Neural cell (in vitro differentiated cells): ENCODE data around the gene CDRT4. TPM values are rescaled to one million over a fixed set of nuclear protein-coding genes. Genes with fewer than 3 reads are reported as not detected.

Experiments used
- H2AFZ ChIP-seq: fragments of 200-600, 300-800 bp; sonication (generic), shearing (Covaris generic); 2 replicates; pipeline ENCODE4 v1.6.0; 2014; ENCODE audit warnings: low read depth, mild to moderate bottlenecking, antibody characterized with exemption, low read length, moderate library complexity
- H3F3A ChIP-seq: fragments of 200-600 bp; shearing (Covaris generic); 2 replicates; pipeline ENCODE4 v1.6.1; 2016; ENCODE audit warnings: mild to moderate bottlenecking, moderate library complexity, mixed read lengths, antibody characterized with exemption, low read length; ENCODE audit not compliant: insufficient read depth, poor library complexity, severe bottlenecking
- H3K27ac ChIP-seq: fragments of 200-600, 300-800 bp; sonication (generic), shearing (Covaris generic); 2 replicates; pipeline ENCODE4 v1.5.1; 2014; ENCODE audit warnings: mild to moderate bottlenecking, low read length, moderate library complexity
- H3K27me3 ChIP-seq: fragments of 300-800, 200-600 bp; sonication (generic), shearing (Covaris generic); 2 replicates; pipeline ENCODE4 v1.6.0; 2014; ENCODE audit warnings: mild to moderate bottlenecking, low read depth, low read length, moderate library complexity; ENCODE audit not compliant: insufficient read depth
- H3K36me3 ChIP-seq: fragments of 300-800, 200-600 bp; sonication (generic), shearing (Covaris generic); 2 replicates; pipeline ENCODE4 v1.5.1; 2014; ENCODE audit warnings: mild to moderate bottlenecking, antibody characterized with exemption, low read length, moderate library complexity; ENCODE audit not compliant: insufficient read depth
- H3K4me2 ChIP-seq: fragments of 300-800, 200-600 bp; sonication (generic), shearing (Covaris generic); 2 replicates; pipeline ENCODE4 v1.6.0; 2014; ENCODE audit warnings: mild to moderate bottlenecking, low read length
- H3K4me3 ChIP-seq: fragments of 300-800, 200-600 bp; sonication (generic), shearing (Covaris generic); 2 replicates; pipeline ENCODE4 v1.5.1; 2014; ENCODE audit warnings: mild to moderate bottlenecking, low read length, moderate library complexity
- H3K79me2 ChIP-seq: fragments of 200-600 bp; shearing (Covaris generic); replicated peaks from 2 replicates; pipeline ENCODE4 v1.6.0; 2014; ENCODE audit warnings: mild to moderate bottlenecking, low read length, moderate library complexity; ENCODE audit not compliant: insufficient read depth
- H3K9ac ChIP-seq: fragments of 300-800, 200-600 bp; sonication (generic), shearing (Covaris generic); 2 replicates; pipeline ENCODE4 v1.6.1; 2016; ENCODE audit warnings: mild to moderate bottlenecking, low read length, mixed read lengths
- H3K9me2 ChIP-seq: fragments of 200-600 bp; shearing (Covaris generic); 2 replicates; pipeline ENCODE4 v1.6.1; 2016; ENCODE audit warnings: mild to moderate bottlenecking, low read length, mixed read lengths; ENCODE audit not compliant: insufficient read depth
- H3K9me3 ChIP-seq: fragments of 200-600, 300-800 bp; sonication (generic), shearing (Covaris generic); 2 replicates; pipeline ENCODE4 v1.6.1; 2016; ENCODE audit warnings: mild to moderate bottlenecking, mixed run types, low read length, moderate library complexity, mixed read lengths
- H4K20me1 ChIP-seq: fragments of 200-600 bp; shearing (Covaris generic); 2 replicates; pipeline ENCODE4 v1.6.1; 2016; ENCODE audit warnings: mild to moderate bottlenecking, mixed run types; ENCODE audit not compliant: insufficient read depth
- CTCF ChIP-seq: fragments of 450-650 bp; IDR thresholded peaks from 2 replicates; pipeline ENCODE4 v1.5.1; 2014; ENCODE audit warnings: antibody characterized with exemption, mild to moderate bottlenecking, moderate library complexity; ENCODE audit not compliant: poor library complexity, severe bottlenecking
- EP300 ChIP-seq: fragments of 450-650 bp; conservative IDR thresholded peaks from 2 replicates; pipeline ENCODE4 v1.6.1; 2014; ENCODE audit warnings: antibody characterized with exemption, mild to moderate bottlenecking, moderate library complexity; ENCODE audit not compliant: poor library complexity, severe bottlenecking
- EZH2 ChIP-seq: fragments of 200-600, 300-800 bp; shearing (Covaris generic), sonication (generic); IDR thresholded peaks from 2 replicates; pipeline ENCODE4 v1.6.1; 2014; ENCODE audit warnings: antibody characterized with exemption, low read length, borderline replicate concordance, mild to moderate bottlenecking; ENCODE audit not compliant: insufficient read depth, poor library complexity, severe bottlenecking
- MXI1 ChIP-seq: fragments of 450-650 bp; conservative IDR thresholded peaks from 2 replicates; pipeline ENCODE4 v1.6.1; 2014; ENCODE audit warnings: antibody characterized with exemption, mild to moderate bottlenecking; ENCODE audit not compliant: poor library complexity, severe bottlenecking
- POLR2AphosphoS5 ChIP-seq: IDR thresholded peaks from 2 replicates; pipeline ENCODE4 v1.6.1; 2012
- RAD21 ChIP-seq: fragments of 450-650 bp; conservative IDR thresholded peaks from 2 replicates; pipeline ENCODE4 v1.6.1; 2014; ENCODE audit warnings: antibody characterized with exemption, mild to moderate bottlenecking, moderate library complexity
- REST ChIP-seq: IDR thresholded peaks from 2 replicates; pipeline ENCODE4 v1.6.1; 2012; ENCODE audit warnings: borderline replicate concordance
- SMC3 ChIP-seq: fragments of 450-650 bp; conservative IDR thresholded peaks from 2 replicates; pipeline ENCODE4 v1.6.1; 2014; ENCODE audit warnings: antibody characterized with exemption, mild to moderate bottlenecking, moderate library complexity; ENCODE audit not compliant: poor library complexity
- TAF1 ChIP-seq: IDR thresholded peaks from 2 replicates; pipeline ENCODE4 v1.6.1; 2012; ENCODE audit warnings: low read depth
- polyA plus RNA-seq: library from polyadenylated mRNA; depleted of rRNA; stranded (reverse); fragments of >200 nt; gene quantifications from 2 replicates; pipeline ENCODE4 v1.2.3, GENCODE V29; 2014

CDRT4 gene
- polyA plus RNA-seq, 1 donor from 2014 or later: 22.5 TPM

- H3K4me2 ChIP-seq: no peak overlapping the region
- TF ChIP-seq EZH2: no peak
- TF ChIP-seq SMC3: no peak
- TF ChIP-seq CTCF: no peak
- no peak for TF ChIP-seq POLR2AphosphoS5
- TF ChIP-seq REST: no peak
- no peak for TF ChIP-seq TAF1
- TF ChIP-seq RAD21: no peak
- TF ChIP-seq EP300: no peak
- no peak for TF ChIP-seq MXI1
- no peaks in the 10 kb centered on the region for H3K27me3 ChIP-seq
- H3K4me3 ChIP-seq: no peak overlapping the region
- H2AFZ ChIP-seq: no peak overlapping the region
- no peak overlapping the region for H3K9ac ChIP-seq
- no peaks in the 10 kb centered on the region for H3F3A ChIP-seq
- no peaks in the 10 kb centered on the region for H3K9me3 ChIP-seq
- no peaks in the 10 kb centered on the region for H3K36me3 ChIP-seq
- no peaks in the 10 kb centered on the region for H4K20me1 ChIP-seq
- no peak overlapping the region for H3K27ac ChIP-seq
- H3K79me2 ChIP-seq: no peaks in the 10 kb centered on the region
- no peaks in the 10 kb centered on the region for H3K9me2 ChIP-seq
Observed at GRCh38 chr17:15482476-15482875, 15.1 kb upstream of the CDRT4 start.

- Histone ChIP-seq H3K9me3 (no peaks in the 10 kb centered on the region), H4K20me1 (no peaks in the 10 kb centered on the region), H3K27ac (no peak overlapping the region), H2AFZ (no peak overlapping the region), H3K79me2 (no peaks in the 10 kb centered on the region), H3F3A (no peaks in the 10 kb centered on the region), H3K9me2 (no peaks in the 10 kb centered on the region), H3K4me3 (no peak overlapping the region), H3K36me3 (no peaks in the 10 kb centered on the region), H3K9ac (no peak overlapping the region), H3K4me2 (no peak overlapping the region), H3K27me3 (no peaks in the 10 kb centered on the region)
- TF ChIP-seq TAF1 (no peak), MXI1 (no peak), RAD21 (no peak)
Observed at GRCh38 chr17:15481481-15481880, 14.1 kb upstream of the CDRT4 start.

GRCh38 chr17:15480204-15480603 is 12.8 kb upstream of the CDRT4 start:
- TF ChIP-seq SMC3 (no peak), EP300 (no peak), TAF1 (no peak), RAD21 (no peak), MXI1 (no peak), REST (no peak), POLR2AphosphoS5 (no peak), CTCF (no peak), EZH2 (no peak)

More at GRCh38 chr17:15480204-15480603, 12.8 kb upstream of the CDRT4 start:
- Histone ChIP-seq H3K9me2 (no peaks in the 10 kb centered on the region), H3K4me3 (no peak overlapping the region), H3K4me2 (no peak overlapping the region), H3F3A (no peaks in the 10 kb centered on the region), H3K36me3 (no peaks in the 10 kb centered on the region), H2AFZ (no peak overlapping the region), H3K27ac (no peak overlapping the region), H3K9ac (no peak overlapping the region), H3K27me3 (no peaks in the 10 kb centered on the region), H3K9me3 (no peaks in the 10 kb centered on the region), H4K20me1 (no peaks in the 10 kb centered on the region), H3K79me2 (no peaks in the 10 kb centered on the region)
